Bronchial smooth muscle cell (primary cell): ENCODE data around the gene DRAXIN. TPM values are rescaled to one million over a fixed set of nuclear protein-coding genes. Genes with fewer than 3 reads are reported as not detected.

Source experiments
- total RNA-seq: library from RNA; depleted of rRNA; stranded (reverse); fragments of >200 nt; gene quantifications from 2 replicates; pipeline ENCODE4 v1.2.1, GENCODE V29; 2014

DRAXIN gene, protein sequence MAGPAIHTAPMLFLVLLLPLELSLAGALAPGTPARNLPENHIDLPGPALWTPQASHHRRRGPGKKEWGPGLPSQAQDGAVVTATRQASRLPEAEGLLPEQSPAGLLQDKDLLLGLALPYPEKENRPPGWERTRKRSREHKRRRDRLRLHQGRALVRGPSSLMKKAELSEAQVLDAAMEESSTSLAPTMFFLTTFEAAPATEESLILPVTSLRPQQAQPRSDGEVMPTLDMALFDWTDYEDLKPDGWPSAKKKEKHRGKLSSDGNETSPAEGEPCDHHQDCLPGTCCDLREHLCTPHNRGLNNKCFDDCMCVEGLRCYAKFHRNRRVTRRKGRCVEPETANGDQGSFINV
- total RNA-seq, result 0.16 and 0.26 TPM in 2 replicates

DNA sequence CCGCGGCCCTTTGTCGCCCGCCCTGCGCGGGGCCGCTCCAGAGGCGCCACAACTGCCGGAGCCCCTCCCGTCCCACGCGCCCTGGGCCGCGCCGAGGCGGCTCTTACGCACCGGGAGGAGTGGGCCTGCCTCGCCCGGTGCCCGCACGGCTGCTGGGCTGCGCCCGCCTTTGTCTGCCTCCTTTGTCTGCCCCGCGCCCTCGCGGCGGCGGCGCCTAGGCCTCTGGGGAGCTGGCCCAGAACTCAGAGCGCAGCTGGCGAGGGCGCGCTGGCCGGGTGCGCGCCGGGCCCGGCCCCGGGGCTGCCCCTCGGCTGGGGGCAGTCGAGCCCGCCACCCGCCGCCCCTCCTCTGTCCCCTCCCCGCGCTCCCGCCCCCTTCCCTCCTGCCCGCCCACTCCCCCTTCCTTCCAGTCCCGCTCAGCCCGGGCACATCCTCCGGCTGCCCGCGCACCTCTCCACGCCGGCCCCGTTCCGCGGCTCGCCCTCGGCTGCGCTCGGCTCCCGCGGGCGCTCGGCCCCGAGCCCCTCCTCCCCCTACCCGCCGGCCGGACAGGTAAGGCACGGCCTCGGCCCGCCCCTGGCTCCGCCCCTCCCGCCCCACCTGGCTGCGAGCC lies at the start of gene DRAXIN:
DRAXIN (plus strand) TSS at position 409 of the 613 bp plus-strand sequence. CDS start 14,549 bp downstream, outside the sequence.

DNA sequence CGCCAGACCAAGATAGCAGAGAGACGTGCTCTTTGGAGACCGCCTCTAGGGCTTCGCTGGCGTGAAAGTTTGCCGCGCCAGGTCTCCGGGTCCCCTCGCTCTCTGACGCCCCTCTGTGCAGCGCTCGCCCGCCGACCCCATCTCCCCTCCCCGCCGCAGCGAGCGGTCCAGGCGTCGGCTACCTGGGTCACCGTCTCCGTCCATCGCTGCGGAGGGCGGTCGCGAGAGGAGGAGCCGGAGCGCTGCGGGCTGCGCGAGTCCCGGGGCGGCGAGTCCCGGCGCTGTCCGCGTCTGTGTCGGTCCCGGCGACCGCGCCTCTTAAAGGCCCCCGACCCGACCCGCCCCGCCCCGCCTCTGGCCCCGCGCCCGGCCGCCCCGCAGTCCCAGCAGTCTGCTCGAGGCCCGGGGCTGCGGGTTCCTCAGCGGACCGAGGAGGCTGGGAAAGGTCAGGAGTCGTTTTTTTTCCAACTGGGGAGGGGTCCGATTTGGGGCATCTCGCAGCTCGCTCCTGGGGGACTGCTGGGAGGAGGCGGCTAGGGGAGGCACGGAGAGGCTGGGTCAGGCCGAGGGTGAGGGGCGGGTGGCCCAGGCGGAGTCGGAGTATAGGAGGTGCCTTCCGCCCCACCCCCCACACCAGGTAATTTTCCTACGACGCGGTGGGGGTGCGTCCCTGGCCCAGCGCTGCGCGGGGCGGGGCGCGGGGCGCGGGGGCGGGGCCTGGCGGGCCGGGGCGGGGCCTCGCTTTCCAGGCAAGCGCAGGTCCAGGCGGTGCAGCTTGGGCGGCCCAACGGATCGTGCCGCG lies 37.2 kb upstream of the DRAXIN start, which contains the start of the genes FBXO2 and FBXO44:
FBXO2 (minus strand) TSS at position 293 of the 802 bp plus-strand sequence; CDS start at position 204, 89 bp downstream.
FBXO44 (plus strand) TSS at position 741 of the 802 bp plus-strand sequence. CDS start 959 bp downstream, outside the sequence.

DNA sequence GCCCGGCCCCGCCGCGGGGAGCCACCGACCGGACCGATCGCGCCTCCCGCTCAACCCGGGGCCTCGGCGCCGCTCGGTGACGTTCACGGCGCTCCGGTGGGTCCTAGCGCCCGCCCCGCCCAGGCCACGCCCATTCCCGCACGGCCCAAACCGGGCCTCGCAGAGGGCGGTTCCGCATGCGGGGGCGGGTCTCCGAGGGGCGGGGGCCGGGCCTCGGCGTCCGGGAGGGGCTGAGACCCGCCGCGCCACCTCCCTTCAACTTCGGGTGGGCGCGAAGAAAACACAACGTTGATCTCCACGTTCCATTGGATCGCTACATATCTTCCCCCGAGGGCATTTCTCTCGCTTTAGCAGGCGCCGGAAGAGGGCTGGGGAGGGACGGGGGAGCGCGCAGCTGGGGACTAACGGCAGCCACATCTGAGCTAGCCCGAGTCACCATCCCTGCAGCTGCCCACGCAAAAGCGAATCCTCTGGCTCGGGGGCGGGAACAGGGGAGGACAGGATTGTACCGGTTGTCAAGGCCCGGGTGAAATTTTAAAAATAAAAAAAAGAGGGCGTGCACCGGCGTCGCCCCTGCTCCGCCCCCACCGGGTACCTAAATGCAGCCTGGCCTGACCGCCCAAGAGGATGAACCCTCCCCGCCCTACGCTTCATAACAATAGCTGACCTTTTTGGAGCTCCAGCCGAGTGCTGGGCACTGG lies 10.3 kb upstream of the DRAXIN start, which contains the start of gene MAD2L2:
MAD2L2 (minus strand) TSS at position 78 of the 701 bp plus-strand sequence. CDS start 547 bp downstream, outside the sequence.

DNA sequence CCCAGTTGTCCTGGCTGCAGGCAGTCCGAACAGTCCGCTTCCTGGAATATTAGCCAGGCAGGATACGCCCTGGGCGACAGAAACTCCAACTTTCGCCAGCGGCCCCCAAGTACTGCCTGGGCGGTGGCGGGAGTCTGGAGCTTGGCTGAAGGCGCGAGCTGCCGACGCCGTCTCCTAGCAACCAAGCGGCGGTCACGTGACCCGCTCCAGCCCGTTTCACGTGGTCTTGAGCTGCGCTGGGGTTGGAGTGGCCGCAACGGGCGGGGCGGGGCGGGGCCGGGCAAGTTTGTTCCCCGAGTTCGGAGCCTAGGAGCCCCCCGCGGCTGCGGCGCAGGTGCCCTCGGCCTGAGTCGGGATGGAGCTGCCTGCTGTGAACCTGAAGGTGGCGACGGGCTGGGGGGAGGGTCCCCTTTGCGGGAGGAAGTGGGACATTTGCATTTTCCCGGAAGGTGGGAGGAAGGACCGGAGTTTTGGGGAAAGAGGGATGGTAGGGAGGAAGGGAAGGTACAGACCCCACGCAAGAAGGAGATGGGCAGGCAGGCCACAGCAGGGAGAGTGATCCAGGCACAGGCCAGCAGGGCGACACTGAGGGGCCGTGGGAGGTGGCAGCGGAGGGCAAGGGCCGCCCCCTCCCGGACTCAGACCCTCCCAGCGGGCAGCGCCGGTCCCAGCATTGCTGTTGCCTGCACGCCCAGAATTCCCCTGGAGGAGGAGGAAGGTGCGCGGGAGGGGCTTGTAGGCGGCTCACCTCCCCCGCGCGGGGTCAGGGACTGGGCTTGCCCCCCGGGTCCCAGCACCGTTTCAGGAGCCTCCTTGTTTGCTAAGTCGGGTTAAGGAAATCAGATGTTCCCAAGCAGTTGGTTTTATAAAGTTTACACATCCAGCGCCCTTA lies 44.6 kb downstream of the DRAXIN start, which contains the start of gene AGTRAP:
AGTRAP (plus strand) TSS at position 283 of the 892 bp plus-strand sequence; CDS start at position 356, 73 bp downstream.

DNA sequence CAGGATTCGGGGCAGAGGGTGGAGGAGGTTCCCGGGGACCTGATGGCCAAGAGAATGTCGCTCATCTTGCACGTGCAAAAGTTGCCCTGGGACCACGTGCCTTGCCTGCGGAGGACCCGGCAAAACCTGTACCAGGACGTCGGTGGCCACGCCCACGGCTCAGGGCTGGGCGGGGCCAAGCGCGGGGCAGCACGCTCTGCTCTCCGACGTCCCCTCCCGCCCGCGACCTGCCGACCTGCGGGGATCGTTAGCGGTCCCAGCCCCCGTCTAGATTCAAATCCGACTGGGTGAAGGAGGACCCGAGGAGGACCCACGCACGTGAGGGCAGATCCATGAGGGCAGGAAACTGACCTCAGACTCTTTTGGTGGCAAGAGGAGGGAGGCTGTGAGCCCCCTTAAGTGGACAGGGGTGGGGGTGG lies 70.5 kb downstream of the DRAXIN start, which contains the start of gene C1orf167:
C1orf167 (plus strand) TSS at position 206 of the 419 bp plus-strand sequence. CDS start 2,208 bp downstream, outside the sequence.

Other genes starting within 250 kb of the DRAXIN start
- not detected in 2 replicates for gene DISP3, start 212.6 kb upstream of the DRAXIN start, total RNA-seq
- gene FBXO2, start 37.3 kb upstream of the DRAXIN start, total RNA-seq, result 5.2 and 7.3 TPM in 2 replicates
- 12.1 and 17.2 TPM in 2 replicates for gene FBXO44, start 36.8 kb upstream of the DRAXIN start, total RNA-seq
- 5.5 and 7.0 TPM in 2 replicates for gene FBXO6, start 27.5 kb upstream of the DRAXIN start, total RNA-seq
- gene MAD2L2, start 10.6 kb upstream of the DRAXIN start, total RNA-seq, result 29.0 and 33.6 TPM in 2 replicates
- gene AGTRAP, start 44.4 kb downstream of the DRAXIN start, total RNA-seq, result 33.1 and 39.2 TPM in 2 replicates
- 0.63 and 1.3 TPM in 2 replicates for gene C1orf167, start 70.5 kb downstream of the DRAXIN start, total RNA-seq
- 49.2 and 75.0 TPM in 2 replicates for gene MTHFR, start 114.3 kb downstream of the DRAXIN start, total RNA-seq
- gene CLCN6, start 114.5 kb downstream of the DRAXIN start, total RNA-seq, result 10.0 and 11.0 TPM in 2 replicates
- gene NPPA, start 156.1 kb downstream of the DRAXIN start, total RNA-seq, result not detected in 2 replicates
- not detected in 2 replicates for gene NPPB, start 167.2 kb downstream of the DRAXIN start, total RNA-seq
- 31.3 and 34.5 TPM in 2 replicates for gene KIAA2013, start 234.7 kb downstream of the DRAXIN start, total RNA-seq
- 209 and 243 TPM in 2 replicates for gene PLOD1, start 243.0 kb downstream of the DRAXIN start, total RNA-seq